Epithelial cell of esophagus (primary cell): Measurements from ENCODE around the gene INKA1.

Experiments used
- DNase-seq: peaks from one replicate; pipeline ENCODE4 v3.0.0; 2010; ENCODE audit warnings: low read depth
- H3K4me3 ChIP-seq: 2 replicates; pipeline ENCODE4 v1.5.1; 2011; ENCODE audit warnings: mild to moderate bottlenecking, low read length, control low read depth
- TF ChIP-seq, protein P1 (sequence below): IDR thresholded peaks from 2 replicates; pipeline ENCODE4 v1.5.1; 2011; ENCODE audit warnings: low read depth, mild to moderate bottlenecking, low read length, control low read depth, inconsistent platforms; ENCODE audit not compliant: insufficient read depth; ENCODE audit errors: missing control alignments

Gene INKA1

GRCh38 chr3:49787536-49787935 lies 15.5 kb upstream of the INKA1 start:
- TF ChIP-seq, protein P1, sequence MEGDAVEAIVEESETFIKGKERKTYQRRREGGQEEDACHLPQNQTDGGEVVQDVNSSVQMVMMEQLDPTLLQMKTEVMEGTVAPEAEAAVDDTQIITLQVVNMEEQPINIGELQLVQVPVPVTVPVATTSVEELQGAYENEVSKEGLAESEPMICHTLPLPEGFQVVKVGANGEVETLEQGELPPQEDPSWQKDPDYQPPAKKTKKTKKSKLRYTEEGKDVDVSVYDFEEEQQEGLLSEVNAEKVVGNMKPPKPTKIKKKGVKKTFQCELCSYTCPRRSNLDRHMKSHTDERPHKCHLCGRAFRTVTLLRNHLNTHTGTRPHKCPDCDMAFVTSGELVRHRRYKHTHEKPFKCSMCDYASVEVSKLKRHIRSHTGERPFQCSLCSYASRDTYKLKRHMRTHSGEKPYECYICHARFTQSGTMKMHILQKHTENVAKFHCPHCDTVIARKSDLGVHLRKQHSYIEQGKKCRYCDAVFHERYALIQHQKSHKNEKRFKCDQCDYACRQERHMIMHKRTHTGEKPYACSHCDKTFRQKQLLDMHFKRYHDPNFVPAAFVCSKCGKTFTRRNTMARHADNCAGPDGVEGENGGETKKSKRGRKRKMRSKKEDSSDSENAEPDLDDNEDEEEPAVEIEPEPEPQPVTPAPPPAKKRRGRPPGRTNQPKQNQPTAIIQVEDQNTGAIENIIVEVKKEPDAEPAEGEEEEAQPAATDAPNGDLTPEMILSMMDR, result no peak
- H3K4me3 ChIP-seq, result no peak overlapping the region
- DNase-seq, result no peak

GRCh38 chr3:49788056-49788455 lies 15.0 kb upstream of the INKA1 start:
- H3K4me3 ChIP-seq, result no peak overlapping the region
- TF ChIP-seq, protein P1, result no peak
- no peak for DNase-seq

- peak; percentile 29 for DNase-seq
- no peak overlapping the region for H3K4me3 ChIP-seq
- TF ChIP-seq, protein P1, result no peak
Measured at GRCh38 chr3:49790626-49791411, 12.2 kb upstream of the INKA1 start.

DNA sequence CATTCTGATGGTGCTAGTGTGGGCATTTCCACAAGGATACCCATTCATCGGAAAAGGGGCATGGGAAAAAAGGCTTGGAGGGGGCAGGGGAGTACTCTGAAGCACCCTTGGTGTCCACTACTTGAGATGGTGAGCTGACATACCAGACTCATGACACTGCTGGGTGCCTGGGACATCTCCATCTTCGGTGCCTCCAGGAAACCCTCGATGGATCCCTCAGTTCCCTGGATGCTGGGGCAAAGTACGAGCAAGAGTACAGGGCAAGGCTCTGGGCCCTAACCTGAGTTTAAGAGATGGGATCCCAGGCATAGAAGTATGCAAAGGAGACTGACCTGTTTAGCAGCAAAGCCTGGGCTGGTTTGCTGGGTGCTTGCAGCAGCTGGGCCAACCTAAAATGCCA lies 11.5 kb upstream of the INKA1 start:
- H3K4me3 ChIP-seq, result no peak overlapping the region
- DNase-seq, result no peak
- TF ChIP-seq, protein P1, result no peak

DNA sequence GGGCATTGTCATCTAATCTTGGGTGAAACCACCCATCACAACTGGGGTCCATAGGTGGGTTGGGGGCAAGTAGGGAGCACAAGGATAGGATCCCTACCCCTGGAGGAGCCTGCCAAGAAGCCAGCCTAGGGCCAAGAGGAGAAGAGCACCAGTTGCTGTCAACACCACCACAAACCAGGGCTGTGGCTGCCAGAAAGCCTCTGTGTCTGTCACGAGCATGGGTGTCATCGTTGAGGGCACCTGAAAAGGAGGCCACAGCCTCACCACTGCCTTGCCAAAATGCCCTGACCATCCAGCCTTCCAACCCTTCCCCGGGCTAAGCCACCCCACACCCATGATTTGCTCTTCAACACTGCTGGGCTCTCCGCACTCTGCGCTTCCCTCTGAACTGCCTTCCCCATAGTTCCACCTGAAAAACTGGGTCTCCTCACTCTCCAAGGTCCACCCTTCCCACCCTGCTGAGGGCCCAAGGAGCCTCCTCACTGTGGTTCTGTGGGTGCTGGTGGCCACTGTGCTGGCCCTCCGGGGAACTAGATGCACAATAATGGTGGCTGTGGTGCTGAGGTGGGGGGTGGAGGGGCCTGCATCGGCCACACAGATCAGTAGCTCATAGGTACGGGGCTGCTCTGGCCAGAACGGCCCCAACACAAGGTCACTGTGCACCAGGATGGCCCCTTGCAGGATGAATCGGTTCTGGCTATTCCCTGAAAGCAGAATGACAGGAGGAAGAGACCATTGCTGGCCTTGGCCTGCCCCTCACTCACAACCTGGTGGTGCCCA lies 10.5 kb upstream of the INKA1 start:
- no peak overlapping the region for H3K4me3 ChIP-seq
- DNase-seq, result no peak

DNA sequence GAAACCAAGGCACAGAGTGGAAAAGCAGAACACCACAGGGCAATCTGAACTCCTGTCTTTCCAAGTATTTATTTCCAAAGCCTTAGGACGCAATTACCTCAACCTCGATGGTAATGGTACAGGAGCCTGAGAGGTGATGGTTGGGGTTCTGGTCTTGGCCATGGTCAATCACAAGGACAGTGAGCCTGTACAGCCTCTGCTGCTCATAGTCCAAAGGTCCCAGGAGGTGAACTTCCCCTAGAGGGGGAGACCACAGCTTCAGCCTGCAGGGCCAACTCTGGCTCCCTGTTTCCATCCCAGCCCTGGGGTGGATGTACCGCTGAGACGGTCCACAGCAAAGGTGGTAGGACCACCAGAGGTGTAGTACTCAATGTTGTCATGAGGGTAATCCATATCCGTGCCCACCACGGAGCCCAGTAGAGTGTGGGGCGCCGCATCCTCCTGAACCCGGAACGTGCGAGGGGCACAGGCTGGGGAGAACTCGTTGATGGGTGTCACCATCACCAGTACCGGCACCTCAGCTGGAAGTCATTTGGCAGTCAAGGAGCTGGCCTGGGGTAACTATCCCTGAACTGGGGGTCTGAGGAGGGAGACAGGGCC lies 9.5 kb upstream of the INKA1 start:
- TF ChIP-seq, protein P1, result no peak
- no peak for DNase-seq
- H3K4me3 ChIP-seq, result no peak overlapping the region

More for the DNA sequence above, 10.5 kb upstream of the INKA1 start:
- TF ChIP-seq, protein P1, result no peak
